GM12864 (cell line): ENCODE measurements around the gene ZFYVE16.
"Not testable (repeated sequence)": the region's sequence is repeated elsewhere in the genome, so short reads cannot be mapped to it uniquely, and the experiment has no call there.

Source experiments
- DNase-seq: peaks from one replicate; pipeline ENCODE4 v3.0.0-alpha.2; 2011; ENCODE audit warnings: low read depth
- H3K4me3 ChIP-seq: 2 replicates; pipeline ENCODE4 v1.5.1; 2011; ENCODE audit warnings: mild to moderate bottlenecking, low read depth, low read length, control low read depth
- CTCF ChIP-seq: IDR thresholded peaks from 2 replicates; pipeline ENCODE4 v1.5.1; 2011; ENCODE audit warnings: low read depth, mild to moderate bottlenecking, moderate library complexity, low read length, control low read depth, inconsistent platforms; ENCODE audit errors: missing control alignments

Gene ZFYVE16

DNA sequence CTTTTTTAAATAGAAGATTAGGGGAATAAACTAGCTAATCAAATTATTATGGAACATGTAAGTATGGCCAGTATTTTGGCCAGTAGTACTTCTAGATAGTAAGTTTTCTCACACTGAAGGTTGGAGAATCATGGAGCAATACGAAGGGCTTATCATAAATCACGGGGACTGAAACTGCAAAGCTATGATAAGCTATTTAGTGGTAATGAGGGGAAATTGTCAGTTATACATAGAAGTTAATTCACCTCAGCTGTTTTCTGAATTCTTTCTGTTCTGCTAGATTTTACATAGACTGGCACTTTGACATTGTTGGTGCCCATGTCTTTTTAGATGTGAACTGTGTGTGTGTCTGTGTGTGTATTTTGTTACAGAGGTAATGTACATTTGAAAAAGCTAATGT, 45.5 kb downstream of the ZFYVE16 start:
- no peak overlapping the region for H3K4me3 ChIP-seq
- no peak for DNase-seq
- no peak for TF ChIP-seq CTCF

DNA sequence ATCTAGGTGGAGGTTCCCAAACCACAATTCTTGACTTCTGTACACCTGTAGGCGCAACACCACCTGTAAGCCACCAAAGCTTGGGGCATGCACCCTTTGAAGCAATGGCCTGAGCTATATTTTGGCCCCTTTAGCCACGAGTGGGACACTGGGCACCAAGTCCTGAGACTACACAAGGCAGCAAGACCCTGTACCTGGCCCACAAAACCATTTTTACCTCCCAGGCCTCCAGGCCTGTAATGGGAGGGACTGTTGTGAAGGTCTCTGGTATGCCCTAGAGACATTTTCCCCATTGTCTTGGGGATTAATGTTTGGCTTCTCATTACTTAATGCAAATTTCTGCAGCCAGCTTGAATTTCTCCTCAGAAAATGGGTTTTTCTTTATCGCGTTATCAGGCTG, 55.4 kb downstream of the ZFYVE16 start:
- no peak for TF ChIP-seq CTCF
- no peak for DNase-seq
- H3K4me3 ChIP-seq: no peak overlapping the region

- H3K4me3 ChIP-seq: no peak overlapping the region
- no peak for DNase-seq
- no peak for TF ChIP-seq CTCF
Observed at GRCh38 chr5:80466669-80467485, 59.0 kb downstream of the ZFYVE16 start.

DNA sequence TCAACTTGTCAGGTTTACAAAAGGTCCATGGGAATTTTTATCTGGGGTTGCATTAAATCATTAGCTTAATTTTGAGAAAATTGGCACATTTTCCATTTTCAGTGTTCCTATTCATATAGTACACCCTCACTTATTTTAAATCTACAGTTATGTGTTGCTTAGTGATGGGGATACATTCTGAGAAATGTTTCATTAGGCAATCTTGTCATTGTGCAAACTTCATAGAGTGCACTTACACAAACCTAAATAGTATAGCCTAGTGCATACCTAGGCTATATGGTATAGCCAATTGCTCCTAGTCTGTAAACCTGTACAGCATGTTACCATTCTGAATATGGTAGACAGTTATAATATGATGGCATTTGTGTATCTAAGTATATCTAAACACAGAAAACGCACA, 60.3 kb downstream of the ZFYVE16 start:
- no peak overlapping the region for H3K4me3 ChIP-seq
- DNase-seq: no peak
- TF ChIP-seq CTCF: no peak

GRCh38 chr5:80470631-80471030, 62.8 kb downstream of the ZFYVE16 start:
- not testable (repeated sequence) for DNase-seq, H3K4me3 ChIP-seq

DNA sequence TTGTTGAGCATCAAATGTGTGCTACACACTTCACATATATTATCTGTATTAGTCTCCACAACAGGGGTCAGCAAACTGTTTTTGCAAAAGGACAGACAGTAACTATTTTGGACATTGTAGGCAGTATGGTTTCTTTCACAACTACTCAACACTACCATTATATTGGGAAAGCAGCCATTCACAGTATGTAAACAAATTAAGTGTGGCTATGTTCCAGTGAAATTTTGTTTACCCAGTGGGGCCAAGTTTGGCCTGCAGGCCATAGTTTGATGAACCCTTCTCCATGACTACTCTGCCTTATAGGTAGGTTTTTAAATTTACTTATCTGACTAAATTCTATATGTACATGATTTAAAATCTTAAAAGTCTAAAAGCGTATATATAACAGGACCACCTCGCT, 67.1 kb downstream of the ZFYVE16 start:
- H3K4me3 ChIP-seq: no peak overlapping the region
- no peak for DNase-seq
- TF ChIP-seq CTCF: no peak

GRCh38 chr5:80479713-80480112, 71.8 kb downstream of the ZFYVE16 start:
- TF ChIP-seq CTCF: no peak
- no peak overlapping the region for H3K4me3 ChIP-seq
- DNase-seq: no peak
